Subcutaneous abdominal adipose tissue (tissue), 5 donors: ENCODE data around the gene AGAP3.
"Not testable (repeated sequence)": the region's sequence is repeated elsewhere in the genome, so short reads cannot be mapped to it uniquely, and the experiment has no call there.

Experiments
- H3K27ac ChIP-seq: one replicate; pipeline ENCODE4 v1.7.0; 2013; ENCODE audit warnings: low read depth, mild to moderate bottlenecking, inconsistent platforms, low read length, moderate library complexity
- H3K27me3 ChIP-seq, 5 donors: one replicate each; pipeline ENCODE4 v1.7.0; 2013; ENCODE audit warnings: low read length in 5 of 5, inconsistent platforms in 1 of 5; ENCODE audit not compliant: control insufficient read depth in 5 of 5, insufficient read depth in 4 of 5
- H3K36me3 ChIP-seq, 5 donors: one replicate each; pipeline ENCODE4 v1.7.0; 2013; ENCODE audit warnings: low read length in 5 of 5; ENCODE audit not compliant: control insufficient read depth in 5 of 5, insufficient read depth in 5 of 5
- H3K4me1 ChIP-seq, 5 donors: one replicate each; pipeline ENCODE4 v1.7.0; 2013; ENCODE audit warnings: low read length in 5 of 5, mild to moderate bottlenecking in 3 of 5, moderate library complexity in 1 of 5; ENCODE audit not compliant: control insufficient read depth in 5 of 5, insufficient read depth in 5 of 5
- H3K4me3 ChIP-seq, 5 donors: one replicate each; pipeline ENCODE4 v1.7.0; 2013; ENCODE audit warnings: low read length in 5 of 5, low read depth in 1 of 5
- H3K9ac ChIP-seq, 5 donors: one replicate each; pipeline ENCODE4 v1.7.0; 2013; ENCODE audit warnings: low read length in 5 of 5, mild to moderate bottlenecking in 4 of 5, moderate library complexity in 3 of 5
- H3K9me3 ChIP-seq, 5 donors: one replicate each; pipeline ENCODE4 v1.7.0; 2013; ENCODE audit warnings: low read length in 5 of 5; ENCODE audit not compliant: control insufficient read depth in 5 of 5
- donor health status: healthy.
- donor health status: healthy.
- donor health status: healthy.
- donor health status: healthy.
- donor health status: healthy.

Gene AGAP3

DNA sequence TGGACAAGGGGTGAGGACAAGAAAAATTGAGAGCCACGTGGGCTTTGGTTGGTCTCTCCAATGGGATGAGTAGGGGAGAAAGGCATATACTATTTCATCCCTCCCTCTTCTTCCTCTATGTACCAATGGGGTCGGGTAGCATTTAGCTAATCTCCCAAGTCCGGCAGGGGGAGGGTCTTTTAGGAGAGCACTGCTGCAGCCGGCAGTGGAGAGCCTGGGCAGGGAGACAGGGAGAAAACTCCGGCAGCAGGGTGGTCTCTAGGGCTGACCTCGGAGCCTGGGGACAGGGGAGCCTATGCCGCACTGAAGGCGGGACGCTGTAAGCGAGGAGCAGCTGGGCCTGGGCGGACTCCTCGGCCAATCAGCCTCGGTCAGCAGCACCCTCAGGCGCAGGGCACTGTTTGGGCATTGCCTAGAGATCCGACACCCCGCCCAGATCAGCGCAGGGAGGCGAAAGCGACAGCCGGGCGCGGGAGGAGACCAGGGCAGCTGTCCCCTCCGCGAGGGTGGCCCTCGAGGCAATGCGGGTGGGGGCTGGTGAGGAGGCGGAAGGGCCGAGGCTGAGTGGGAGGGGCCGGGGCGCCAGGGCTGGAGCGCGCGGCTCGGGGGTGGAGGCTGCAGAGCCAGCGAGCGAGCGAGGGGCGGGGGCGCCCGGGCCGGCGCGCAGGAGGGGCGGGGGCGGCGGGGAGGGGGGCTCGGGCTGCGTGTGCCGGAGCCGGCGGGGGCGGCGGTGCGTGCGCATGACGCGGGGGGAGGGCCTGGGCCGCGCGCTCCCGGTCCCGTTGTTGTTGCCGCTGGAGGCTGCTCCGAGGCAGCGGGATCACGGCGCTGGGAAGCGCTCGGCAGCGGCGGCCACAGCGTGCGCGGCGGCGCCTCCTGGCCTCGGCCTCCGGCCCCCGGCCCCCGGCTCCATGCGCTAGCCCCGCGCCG, at the start of gene AGAP3:
Gene AGAP3, plus strand, starts transcription at position 785 of the 930 bp plus-strand sequence. CDS start 267 bp downstream, outside the sequence.
- H3K27ac ChIP-seq, result peak within 1 kb of the TSS; percentile 99
- peak within 1 kb of the TSS; percentile 38 to 93 (median 77) for H3K9ac ChIP-seq
- H3K4me3 ChIP-seq, result peak within 1 kb of the TSS; percentile 57 to 91 (median 77)
- no peaks in the 10 kb centered on the region for H3K27me3 ChIP-seq
- H3K9me3 ChIP-seq, result no peaks in the 10 kb centered on the region
- H3K36me3 ChIP-seq, result no peaks in the 10 kb centered on the region
- peaks cover 13 to 78% (median 73%) of the 10 kb centered on the region in 5 donors for H3K4me1 ChIP-seq

DNA sequence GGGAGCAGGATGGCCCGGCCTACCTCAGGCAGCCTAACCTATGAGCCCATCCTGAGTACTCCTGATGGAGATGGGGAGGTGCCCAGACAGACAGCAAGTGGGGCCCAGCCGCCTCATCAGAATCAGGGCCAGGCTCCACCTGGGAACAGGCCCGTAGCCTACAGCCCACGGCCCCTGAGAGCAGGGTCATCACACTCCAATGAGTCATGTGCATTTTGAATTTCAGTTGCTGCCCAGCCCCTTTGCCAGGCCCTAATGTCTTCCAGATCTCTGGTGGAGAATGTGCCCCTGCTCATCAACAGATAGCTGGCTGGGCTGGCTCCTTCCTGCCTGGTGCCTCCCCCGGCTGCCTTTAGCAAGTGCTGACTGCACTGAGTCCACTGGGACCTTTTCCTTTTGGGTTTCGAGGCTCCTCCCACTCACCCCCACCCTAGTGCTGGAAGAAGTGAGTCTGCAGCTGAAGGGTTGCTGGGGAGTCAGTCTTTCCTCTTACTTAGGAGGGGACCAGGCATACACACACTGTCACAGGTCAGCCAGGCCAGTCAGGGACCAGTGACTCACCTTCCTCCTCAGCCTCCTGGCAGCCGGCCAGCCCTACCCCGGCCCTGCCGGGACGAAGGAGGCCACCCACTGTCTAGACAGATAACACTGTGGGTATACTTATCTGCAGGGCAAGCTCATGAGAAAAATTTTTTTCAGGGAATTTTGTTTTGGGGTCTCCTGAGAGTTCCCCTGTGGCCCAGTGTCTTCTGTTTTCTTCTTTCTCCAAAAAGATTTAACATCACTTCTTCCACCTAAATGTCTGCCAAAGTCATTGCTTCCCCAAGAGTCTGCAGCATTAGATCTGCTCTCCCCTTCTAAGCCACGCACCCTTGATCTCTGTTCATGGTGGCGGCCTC, 47.1 kb upstream of the AGAP3 start:
- Histone ChIP-seq H3K9ac (peak overlapping the region in 2 of 5 donors; percentile 2 to 37), H3K27me3 (no peaks in the 10 kb centered on the region), H3K4me3 (no peak overlapping the region), H3K27ac (no peak overlapping the region), H3K4me1 (peaks cover 0 to 15% (median 11%) of the 10 kb centered on the region in 5 donors), H3K36me3 (peaks cover 0 to 62% (median 49%) of the 10 kb centered on the region in 5 donors), H3K9me3 (no peaks in the 10 kb centered on the region)

DNA sequence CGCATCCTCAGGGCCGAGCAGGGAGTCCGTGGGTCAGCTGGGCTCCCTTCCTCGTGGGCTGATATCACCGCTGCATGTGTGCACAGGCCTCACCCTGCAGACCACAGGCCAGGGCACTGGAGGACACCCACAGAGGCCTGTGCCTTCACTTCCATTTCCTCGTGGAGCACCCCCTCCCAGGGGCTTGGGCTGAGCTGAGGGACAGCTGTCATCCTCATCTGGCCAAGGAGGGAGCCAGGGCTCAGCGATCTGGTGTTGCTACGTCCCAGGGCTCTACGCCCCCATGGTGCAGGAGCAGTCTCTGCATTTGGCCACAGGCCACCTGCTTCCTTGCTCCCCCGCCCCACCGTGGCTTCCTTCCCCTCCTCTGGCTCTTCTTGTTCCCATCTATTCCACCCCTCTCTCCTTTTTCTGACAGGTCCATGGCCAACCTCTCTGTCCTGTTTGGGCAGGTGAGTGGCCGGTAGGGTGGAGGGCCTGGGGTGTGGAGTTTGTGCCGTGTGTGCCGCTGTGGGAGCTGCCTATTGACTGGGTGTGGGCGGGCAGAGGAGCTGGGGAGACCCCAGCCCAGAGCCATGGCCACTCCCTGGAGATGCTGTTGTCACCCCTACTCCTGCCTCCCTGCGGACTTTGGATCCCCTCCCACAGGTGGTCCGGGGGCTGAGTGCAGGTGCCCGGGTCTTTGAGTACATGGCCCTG, 46.3 kb upstream of the AGAP3 start:
- no peaks in the 10 kb centered on the region for H3K9me3 ChIP-seq
- H3K36me3 ChIP-seq, result peaks cover 0 to 61% (median 46%) of the 10 kb centered on the region in 5 donors
- no peak overlapping the region for H3K27ac ChIP-seq
- H3K9ac ChIP-seq, result peak overlapping the region in 1 of 5 donors; percentile 23
- no peak overlapping the region for H3K4me3 ChIP-seq
- H3K4me1 ChIP-seq, result peaks cover 0 to 16% (median 11%) of the 10 kb centered on the region in 5 donors
- H3K27me3 ChIP-seq, result no peaks in the 10 kb centered on the region

DNA sequence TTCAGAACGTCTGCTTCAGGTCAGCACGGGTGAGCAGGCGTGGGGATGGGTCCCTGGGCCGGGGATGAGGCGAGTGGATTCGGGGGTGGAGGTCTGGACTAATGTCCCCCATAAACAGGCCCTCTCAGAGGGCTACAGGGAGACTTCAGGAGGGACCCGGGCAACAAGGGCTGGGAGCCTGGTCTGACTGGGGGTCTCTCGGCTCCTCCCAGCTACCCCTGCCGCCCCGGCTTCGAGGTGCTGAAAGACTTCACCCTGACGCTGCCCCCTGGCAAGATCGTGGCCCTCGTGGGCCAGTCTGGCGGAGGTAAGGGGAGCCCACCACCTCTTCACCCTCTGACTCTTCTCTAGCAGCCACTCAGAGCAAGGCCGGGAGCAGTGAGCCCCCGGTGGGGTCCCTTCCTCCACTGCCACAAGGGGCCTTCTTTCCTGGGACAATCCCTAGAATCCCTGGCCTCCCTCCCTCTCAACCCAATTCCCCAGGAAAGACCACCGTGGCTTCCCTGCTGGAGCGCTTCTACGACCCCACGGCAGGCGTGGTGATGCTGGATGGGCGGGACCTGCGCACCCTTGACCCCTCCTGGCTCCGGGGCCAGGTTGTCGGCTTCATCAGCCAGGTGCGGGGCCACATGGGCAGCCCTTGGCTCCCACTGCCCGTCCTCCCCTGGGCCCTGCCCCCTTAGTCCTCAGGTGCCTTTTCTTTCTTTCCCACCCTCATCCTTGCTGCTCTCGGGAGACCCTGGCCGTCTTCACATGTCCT, 45.5 kb upstream of the AGAP3 start:
- no peaks in the 10 kb centered on the region for H3K27me3 ChIP-seq
- no peak overlapping the region for H3K9ac ChIP-seq
- H3K4me3 ChIP-seq, result no peak overlapping the region
- H3K9me3 ChIP-seq, result no peaks in the 10 kb centered on the region
- H3K36me3 ChIP-seq, result peaks cover 0 to 61% (median 40%) of the 10 kb centered on the region in 5 donors
- H3K4me1 ChIP-seq, result peaks cover 0 to 16% (median 11%) of the 10 kb centered on the region in 5 donors
- no peak overlapping the region for H3K27ac ChIP-seq

DNA sequence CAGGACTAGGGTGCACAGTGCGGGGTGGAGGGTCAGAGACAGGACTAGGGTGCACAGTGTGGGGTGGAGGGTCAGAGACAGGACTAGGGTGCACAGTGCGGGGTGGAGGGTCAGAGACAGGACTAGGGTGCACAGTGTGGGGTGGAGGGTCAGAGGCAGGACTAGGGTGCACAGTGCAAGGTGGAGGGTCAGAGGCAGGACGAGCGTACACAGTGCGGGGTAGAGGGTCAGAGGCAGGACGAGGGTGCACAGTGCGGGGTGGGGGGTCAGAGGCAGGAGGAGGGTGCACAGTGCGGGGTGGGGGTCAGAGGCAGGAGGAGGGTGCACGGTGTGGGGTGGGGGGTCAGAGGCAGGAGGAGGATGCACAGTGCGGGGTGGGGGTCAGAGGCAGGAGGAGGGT, 42.8 kb upstream of the AGAP3 start:
- Histone ChIP-seq H3K36me3 (peaks cover 0 to 46% (median 24%) of the 10 kb centered on the region in 5 donors), H3K4me1 (peaks cover 4 to 38% (median 24%) of the 10 kb centered on the region in 5 donors)
- H3K27me3 ChIP-seq, H3K27ac ChIP-seq, H3K9ac ChIP-seq, H3K9me3 ChIP-seq, H3K4me3 ChIP-seq: not testable (repeated sequence)

DNA sequence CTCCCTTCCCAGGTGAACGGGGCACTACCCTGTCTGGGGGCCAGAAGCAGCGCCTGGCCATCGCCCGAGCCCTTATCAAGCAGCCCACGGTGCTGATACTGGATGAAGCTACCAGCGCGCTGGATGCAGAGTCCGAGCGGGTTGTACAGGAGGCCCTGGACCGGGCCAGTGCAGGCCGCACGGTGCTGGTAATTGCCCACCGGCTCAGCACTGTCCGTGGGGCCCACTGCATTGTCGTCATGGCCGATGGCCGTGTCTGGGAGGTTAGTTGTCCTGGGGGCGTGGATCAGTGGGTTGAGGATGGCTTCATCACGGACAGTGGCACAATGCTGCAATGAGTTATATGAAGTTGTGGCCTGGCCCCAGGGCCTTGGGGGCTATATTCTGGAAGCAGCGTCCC, 42.3 kb upstream of the AGAP3 start:
- Histone ChIP-seq H3K9ac (no peak overlapping the region), H3K4me3 (no peak overlapping the region), H3K27me3 (no peaks in the 10 kb centered on the region), H3K9me3 (no peaks in the 10 kb centered on the region), H3K4me1 (peaks cover 4 to 33% (median 19%) of the 10 kb centered on the region in 5 donors), H3K36me3 (peaks cover 0 to 46% (median 24%) of the 10 kb centered on the region in 5 donors), H3K27ac (no peak overlapping the region)

DNA sequence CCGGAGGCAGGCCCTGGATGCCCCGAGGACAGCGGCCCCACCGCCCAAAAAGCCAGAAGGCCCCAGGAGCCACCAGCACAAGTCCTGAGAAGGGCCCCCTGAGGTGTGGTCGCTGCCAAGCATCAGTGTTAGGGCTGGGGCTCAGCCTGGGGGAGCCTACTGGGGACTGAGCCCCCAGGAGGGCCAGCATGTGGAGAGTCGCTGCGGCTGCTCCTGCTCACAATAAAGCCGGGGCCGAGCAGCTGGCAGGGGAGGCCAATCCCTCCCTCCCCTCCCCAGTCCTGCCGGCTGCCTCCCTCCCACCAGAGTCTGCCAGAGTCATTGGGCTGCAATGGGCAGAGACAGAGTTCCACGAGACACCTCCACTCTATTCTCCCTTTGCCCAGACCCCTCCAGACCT, 41.0 kb upstream of the AGAP3 start:
- H3K27ac ChIP-seq, result no peak overlapping the region
- H3K27me3 ChIP-seq, result peaks cover 0 to 7% (median 4%) of the 10 kb centered on the region in 5 donors

DNA sequence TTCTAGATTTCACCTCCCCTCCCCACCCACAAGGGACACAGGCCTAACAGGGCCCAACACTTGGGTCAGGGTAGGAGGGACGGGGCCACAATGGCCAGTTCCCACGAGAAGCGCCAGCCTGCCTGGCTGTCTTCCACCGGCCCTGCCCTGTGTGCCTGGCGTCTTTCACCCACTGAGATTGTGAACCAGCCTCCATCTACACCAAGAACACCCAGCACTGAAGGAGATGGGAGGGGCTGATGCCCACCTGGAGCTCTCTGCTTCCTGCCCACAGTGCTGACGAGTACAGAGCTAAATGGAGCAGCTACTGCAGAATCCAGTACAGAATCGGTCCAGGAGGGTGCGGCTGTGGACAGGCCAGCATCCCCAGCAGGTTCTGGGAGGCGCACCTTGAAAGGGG, 40.3 kb upstream of the AGAP3 start:
- Histone ChIP-seq H3K9me3 (no peaks in the 10 kb centered on the region), H3K27ac (no peak overlapping the region), H3K36me3 (peaks cover 0 to 46% (median 24%) of the 10 kb centered on the region in 5 donors)

More for the DNA sequence above, 41.0 kb upstream of the AGAP3 start:
- Histone ChIP-seq H3K36me3 (peaks cover 0 to 46% (median 24%) of the 10 kb centered on the region in 5 donors), H3K4me1 (peaks cover 4 to 28% (median 11%) of the 10 kb centered on the region in 5 donors), H3K9me3 (no peaks in the 10 kb centered on the region), H3K4me3 (no peak overlapping the region), H3K9ac (no peak overlapping the region)

More for the DNA sequence above, 40.3 kb upstream of the AGAP3 start:
- Histone ChIP-seq H3K27me3 (peaks cover 0 to 9% (median 5%) of the 10 kb centered on the region in 5 donors), H3K9ac (no peak overlapping the region), H3K4me3 (no peak overlapping the region), H3K4me1 (peaks cover 4 to 31% (median 14%) of the 10 kb centered on the region in 5 donors)
